ENCODE data around the gene SPIRE1.

- TF ChIP-seq EZH2phosphoT487 (IDR thresholded peaks at IDR 0.05; ENCODE audit: insufficient read depth, low read depth) (no peak), EZH2 (IDR thresholded peaks at IDR 0.05; ENCODE audit: insufficient read depth, poor library complexity, severe bottlenecking) (no peak)
Observed at GRCh38 chr18:12656605-12656937, 1.3 kb downstream of the SPIRE1 start.

Data from GM23248 (cell line).